Subcutaneous adipose tissue (tissue), 4 donors: ENCODE data around the gene BACE2. TPM values are rescaled to one million over a fixed set of nuclear protein-coding genes. Genes with fewer than 3 reads are reported as not detected.

Source experiments
- total RNA-seq, 4 donors: library from RNA; depleted of rRNA; stranded (reverse); fragments of >200 nt; gene quantifications; one replicate each; pipeline ENCODE4 v1.1.0, GENCODE V29; 2016
- TF ChIP-seq, protein P1 (sequence below): fragments of 450-650 bp; IDR thresholded peaks from one replicate; pipeline ENCODE4 v1.5.1; 2016; ENCODE audit warnings: low read depth, mild to moderate bottlenecking, control low read depth, antibody characterized with exemption, moderate library complexity

Gene BACE2
- total RNA-seq, 4 donors from 2014 or later, result 31.1 to 37.7 (median 33.5) TPM

DNA sequence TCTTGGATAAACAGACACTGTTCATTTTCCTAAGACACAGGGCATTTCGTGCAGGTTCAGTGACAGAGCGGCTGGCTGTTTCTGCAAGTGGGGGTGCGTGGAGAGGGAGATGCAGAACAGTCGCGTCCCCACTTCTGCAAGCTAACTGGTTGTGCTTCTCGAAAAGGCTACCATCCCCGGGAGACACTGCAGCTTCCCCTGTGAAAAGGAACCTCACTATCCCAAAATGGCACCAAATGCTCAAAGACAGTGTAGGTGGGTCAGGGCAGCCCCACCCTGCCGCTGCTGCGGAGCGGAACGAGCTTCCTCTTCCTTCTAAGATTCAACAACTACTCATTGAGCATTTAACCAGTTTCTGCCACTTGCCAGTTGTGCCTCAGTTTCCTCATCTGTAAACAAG lies 19.2 kb upstream of the BACE2 start:
- TF ChIP-seq, protein P1, sequence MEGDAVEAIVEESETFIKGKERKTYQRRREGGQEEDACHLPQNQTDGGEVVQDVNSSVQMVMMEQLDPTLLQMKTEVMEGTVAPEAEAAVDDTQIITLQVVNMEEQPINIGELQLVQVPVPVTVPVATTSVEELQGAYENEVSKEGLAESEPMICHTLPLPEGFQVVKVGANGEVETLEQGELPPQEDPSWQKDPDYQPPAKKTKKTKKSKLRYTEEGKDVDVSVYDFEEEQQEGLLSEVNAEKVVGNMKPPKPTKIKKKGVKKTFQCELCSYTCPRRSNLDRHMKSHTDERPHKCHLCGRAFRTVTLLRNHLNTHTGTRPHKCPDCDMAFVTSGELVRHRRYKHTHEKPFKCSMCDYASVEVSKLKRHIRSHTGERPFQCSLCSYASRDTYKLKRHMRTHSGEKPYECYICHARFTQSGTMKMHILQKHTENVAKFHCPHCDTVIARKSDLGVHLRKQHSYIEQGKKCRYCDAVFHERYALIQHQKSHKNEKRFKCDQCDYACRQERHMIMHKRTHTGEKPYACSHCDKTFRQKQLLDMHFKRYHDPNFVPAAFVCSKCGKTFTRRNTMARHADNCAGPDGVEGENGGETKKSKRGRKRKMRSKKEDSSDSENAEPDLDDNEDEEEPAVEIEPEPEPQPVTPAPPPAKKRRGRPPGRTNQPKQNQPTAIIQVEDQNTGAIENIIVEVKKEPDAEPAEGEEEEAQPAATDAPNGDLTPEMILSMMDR, result no peak

DNA sequence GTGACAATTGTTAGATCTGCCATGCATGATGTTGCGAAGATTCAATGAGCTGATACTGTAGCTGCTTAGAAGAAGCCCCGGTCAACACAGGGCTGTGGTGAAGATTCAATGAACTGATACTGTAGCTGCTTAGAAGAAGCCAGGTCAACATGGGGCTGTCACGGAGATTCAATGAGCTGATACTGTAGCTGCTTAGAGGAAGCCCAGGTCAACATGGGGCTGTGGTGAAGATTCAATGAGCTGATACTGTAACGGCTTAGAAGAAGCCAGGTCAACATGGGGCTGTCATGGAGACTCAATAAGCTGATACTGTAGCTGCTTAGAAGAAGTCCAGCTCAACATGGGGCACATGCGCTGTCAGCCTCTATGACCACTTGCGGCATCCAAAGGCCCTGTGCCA lies 18.8 kb upstream of the BACE2 start:
- TF ChIP-seq, protein P1, result no peak

DNA sequence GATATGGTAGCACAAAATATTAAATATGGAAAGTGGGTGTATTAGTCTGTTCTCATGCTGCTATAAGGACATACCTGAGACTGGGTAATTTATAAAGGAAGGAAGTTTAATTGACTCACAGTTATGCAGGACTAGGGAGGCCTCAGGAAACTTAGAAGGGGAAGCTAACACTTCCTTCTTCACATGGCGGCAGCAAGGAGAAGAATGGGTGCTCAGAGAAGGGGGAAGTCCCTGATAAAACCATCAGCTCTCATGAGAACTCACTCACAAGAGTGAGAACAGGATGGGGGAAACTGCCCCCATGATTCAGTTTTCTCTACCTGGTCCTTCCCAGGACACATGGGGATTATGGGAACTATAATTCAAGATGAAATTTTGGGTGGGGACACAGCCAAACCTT lies 15.8 kb upstream of the BACE2 start:
- TF ChIP-seq, protein P1, result no peak

DNA sequence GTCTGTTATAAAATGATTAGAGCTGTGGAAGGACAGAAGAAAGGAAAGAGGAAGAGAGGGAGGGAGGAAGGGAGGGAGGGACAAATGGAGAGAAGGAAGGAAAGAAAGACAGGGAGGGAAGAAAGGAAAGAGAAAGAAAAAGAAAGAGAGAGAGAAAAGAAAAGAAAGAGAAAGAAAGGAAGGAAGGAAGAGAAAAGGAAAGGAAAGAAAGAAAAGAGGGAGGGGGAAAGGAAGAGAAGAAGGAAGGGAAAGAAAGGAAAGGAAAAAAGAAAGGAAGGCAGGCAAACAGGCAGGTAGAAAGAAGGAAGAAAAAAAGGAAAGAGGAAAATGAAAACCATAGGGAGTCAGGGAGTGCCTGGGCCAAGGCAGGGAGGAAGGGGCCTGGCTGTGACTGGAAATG lies 14.5 kb upstream of the BACE2 start:
- TF ChIP-seq, protein P1, result no peak

DNA sequence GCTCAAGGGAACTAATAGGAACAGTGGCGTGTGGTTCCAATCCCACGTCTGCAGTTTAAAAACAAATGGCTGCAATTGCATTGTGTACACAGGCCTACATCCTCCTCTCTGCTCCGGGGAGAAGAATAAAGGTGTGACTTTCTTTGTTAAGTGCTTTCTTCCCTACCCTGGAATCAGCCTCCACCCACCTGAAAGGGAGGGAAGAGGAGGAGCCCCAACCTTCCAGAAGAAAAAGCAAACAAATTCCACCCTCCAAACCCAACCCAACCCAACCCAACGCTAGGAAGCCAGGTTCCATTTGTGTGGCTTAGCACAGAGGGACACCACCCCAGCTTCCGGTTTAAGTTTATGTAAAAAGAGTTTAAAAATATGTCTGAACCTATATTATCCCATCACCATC lies 11.8 kb upstream of the BACE2 start:
- TF ChIP-seq, protein P1, result no peak

DNA sequence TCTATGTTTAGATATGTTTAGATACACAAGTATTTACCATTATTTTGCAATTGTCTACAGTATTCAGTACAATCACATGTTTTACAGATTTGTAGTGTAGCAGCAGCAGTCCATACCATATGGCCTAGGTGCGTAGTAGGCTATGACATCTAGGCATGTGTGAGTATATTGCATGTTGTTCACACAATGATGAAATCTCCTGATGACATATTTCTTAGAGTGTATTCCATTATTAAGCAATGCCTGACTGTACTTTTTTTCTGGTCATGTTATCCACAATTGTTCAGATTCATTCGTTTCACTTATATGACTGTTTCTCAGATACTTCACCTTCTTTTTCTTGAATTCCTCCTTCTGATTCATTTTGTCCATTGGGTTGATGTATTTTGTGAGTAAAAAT lies 9.9 kb upstream of the BACE2 start:
- TF ChIP-seq, protein P1, result no peak

DNA sequence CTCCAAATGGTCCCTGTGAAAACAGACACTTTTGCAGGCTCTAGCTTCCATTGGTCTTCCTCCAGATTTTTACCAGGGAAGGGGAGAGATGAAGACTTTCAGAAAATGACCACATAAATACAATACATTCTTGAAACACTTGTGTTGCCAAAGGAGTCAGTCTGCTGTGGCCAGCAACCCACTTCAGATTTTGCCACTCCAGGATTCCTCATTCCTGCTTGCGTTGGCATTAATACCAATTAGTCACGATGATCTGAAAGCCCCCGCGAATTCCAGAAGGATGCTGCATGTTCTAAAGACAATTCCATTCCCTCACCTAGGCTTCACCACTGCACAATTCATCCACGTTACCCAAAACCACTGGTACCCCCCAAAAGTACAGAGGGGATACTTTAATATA lies 7.9 kb upstream of the BACE2 start:
- TF ChIP-seq, protein P1, result no peak

DNA sequence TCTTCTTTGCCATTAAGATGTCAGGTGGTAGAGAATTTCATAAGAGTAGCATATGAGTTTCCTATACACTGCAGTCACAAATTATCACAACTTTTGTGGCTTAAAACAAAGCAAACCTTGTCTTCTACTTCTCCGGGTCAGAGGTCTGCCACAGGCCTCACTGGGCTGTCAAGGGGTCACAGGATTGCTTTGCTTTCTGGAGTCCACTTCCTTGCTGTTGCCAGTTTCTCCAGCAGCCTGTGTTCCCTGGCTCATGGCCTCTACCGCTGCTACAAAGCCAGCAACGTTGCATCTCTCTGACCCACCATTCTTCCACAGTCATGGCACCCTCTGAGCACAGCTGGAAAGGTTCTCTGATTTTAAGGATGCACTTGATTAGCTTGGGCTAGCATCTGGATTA lies 6.5 kb upstream of the BACE2 start:
- TF ChIP-seq, protein P1, result no peak
